Transverse colon (tissue), 4 donors: ENCODE data around the gene FBXL4. TPM values are rescaled to one million over a fixed set of nuclear protein-coding genes. Genes with fewer than 3 reads are reported as not detected.

Source experiments
- DNase-seq: peaks from one replicate; pipeline ENCODE4 v3.0.0-alpha.2; 2019
- H3K27ac ChIP-seq, 4 donors: fragments of 200-600 bp; sonication (generic); 2 replicates each; pipeline ENCODE4 v1.5.1; 2016 to 2018; ENCODE audit warnings: inconsistent platforms in 4 of 4
- H3K27me3 ChIP-seq: fragments of 200-600 bp; sonication (generic); 2 replicates; pipeline ENCODE4 v1.5.1; 2017; ENCODE audit warnings: inconsistent platforms
- H3K36me3 ChIP-seq, 4 donors: fragments of 200-600 bp; sonication (generic); 2 replicates each; pipeline ENCODE4 v1.5.1; 2017 to 2019; ENCODE audit warnings: inconsistent platforms in 4 of 4
- H3K4me1 ChIP-seq, 4 donors: fragments of 200-600 bp; sonication (generic); 2 replicates each; pipeline ENCODE4 v1.5.1; 2017 to 2020; ENCODE audit warnings: inconsistent platforms in 4 of 4
- H3K4me3 ChIP-seq, 4 donors: fragments of 200-600 bp; sonication (generic); 1 replicate in 1 of 4; 2 replicates in 3 of 4; pipeline versions ENCODE4 v1.5.1 to v1.6.1; 2017 to 2019; ENCODE audit warnings: inconsistent platforms in 4 of 4
- H3K9me3 ChIP-seq, 2 donors: fragments of 200-600 bp; sonication (generic); 2 replicates each; pipeline ENCODE4 v1.5.1; 2017 to 2019; ENCODE audit warnings: inconsistent platforms in 2 of 2
- CTCF ChIP-seq, 5 experiments: fragments of 200-600 bp in 3 of 5; fragments of 450-650 bp in 2 of 5; sonication (generic) in 3 of 5; IDR thresholded peaks; 1 replicate in 2 of 5; 2 replicates in 3 of 5; pipeline ENCODE4 v1.5.1; 2016 to 2017; ENCODE audit warnings: antibody characterized with exemption in 5 of 5, inconsistent platforms in 3 of 5, mild to moderate bottlenecking in 2 of 5, moderate library complexity in 1 of 5
- EP300 ChIP-seq: sonication (generic); formaldehyde crosslinking; IDR thresholded peaks from one replicate; pipeline ENCODE4 v1.6.1; 2017; ENCODE audit warnings: antibody characterized with exemption, low read depth
- POLR2A ChIP-seq: fragments of 450-650 bp; IDR thresholded peaks from one replicate; pipeline ENCODE4 v1.6.1; 2016; ENCODE audit warnings: antibody characterized with exemption, mild to moderate bottlenecking, moderate library complexity
- POLR2AphosphoS5 ChIP-seq, 3 donors: sonication (generic); formaldehyde crosslinking; IDR thresholded peaks; one replicate each; pipeline ENCODE4 v1.6.1; 2016; ENCODE audit warnings: antibody characterized with exemption in 3 of 3
- WGBS, 2 donors: methylation state at CpG; one replicate each; pipeline ENCODE4 v1.1.5; 2018; ENCODE audit warnings: low coverage in 1 of 2; 5-methylcytosine and 5-hydroxymethylcytosine counted together
- in situ Hi-C, 4 donors: fragments of 200-750 bp; cut with MboI; loops; one replicate each; pipeline versions ENCODE4 v1.15.0 to v1.15.1; 2017; ENCODE audit warnings: low sequenced_read_pairs in 3 of 4, low pct_ligation_motif_present in 1 of 4, low pct_unique_long_range_greater_than_20kb in 1 of 4
- intact Hi-C: fragments of 100-400 bp; cut with DNase I; formaldehyde crosslinking; loops from one replicate; pipeline ENCODE4 v1.15.1; 2023; ENCODE audit warnings: low total_unique reads
- total RNA-seq, 4 donors: library from RNA; depleted of rRNA; stranded (reverse); fragments of >200 nt; gene quantifications; one replicate each; pipeline ENCODE4 v1.1.0, GENCODE V29; 2016

The FBXL4 gene
- total RNA-seq, 4 donors from 2014 or later: 8.6 to 22.5 (median 13.5) TPM

- no peak overlapping the region for H3K4me3 ChIP-seq
- 75 to 84% methylated on average over 2 to 3 of the region's 3 CpGs for WGBS, 2 donors
- DNase-seq: no peak
- in situ Hi-C loops: no loop called here
- no peak overlapping the region for H3K27ac ChIP-seq
- no peaks in the 10 kb centered on the region for H3K4me1 ChIP-seq
- TF ChIP-seq EP300: no peak
- TF ChIP-seq POLR2A: no peak
- no peak for TF ChIP-seq POLR2AphosphoS5 (IDR thresholded peaks at IDR 0.05)
- TF ChIP-seq CTCF (IDR thresholded peaks at IDR 0.05): no peak
- no peaks in the 10 kb centered on the region for H3K9me3 ChIP-seq
- peaks cover 0 to 5% (median 1%) of the 10 kb centered on the region in 4 donors for H3K36me3 ChIP-seq
- intact Hi-C loops: no loop called here
- no peaks in the 10 kb centered on the region for H3K27me3 ChIP-seq
These were observed 75.9 kb downstream of the FBXL4 start for GRCh38 chr6:98871821-98872220.

GRCh38 chr6:98871057-98871456 lies 76.7 kb downstream of the FBXL4 start:
- no peak overlapping the region for H3K27ac ChIP-seq
- H3K9me3 ChIP-seq: no peaks in the 10 kb centered on the region
- 21 to 41% methylated on average over 3 of the region's 3 CpGs for WGBS, 2 donors
- no peaks in the 10 kb centered on the region for H3K4me1 ChIP-seq
- intact Hi-C loops (no loop called here), in situ Hi-C loops (no loop called here)
- H3K27me3 ChIP-seq: no peaks in the 10 kb centered on the region
- H3K36me3 ChIP-seq: peaks cover 0 to 5% (median 1%) of the 10 kb centered on the region in 4 donors
- no peak overlapping the region for H3K4me3 ChIP-seq
- DNase-seq: no peak
- TF ChIP-seq POLR2A (no peak), CTCF (IDR thresholded peaks at IDR 0.05) (no peak), EP300 (no peak), POLR2AphosphoS5 (IDR thresholded peaks at IDR 0.05) (no peak)

GRCh38 chr6:98864497-98864896 lies 83.2 kb downstream of the FBXL4 start:
- no peak for TF ChIP-seq POLR2A
- Histone ChIP-seq H3K36me3 (no peaks in the 10 kb centered on the region), H3K27ac (no peak overlapping the region), H3K4me3 (no peak overlapping the region), H3K27me3 (no peaks in the 10 kb centered on the region), H3K4me1 (no peaks in the 10 kb centered on the region), H3K9me3 (no peaks in the 10 kb centered on the region)
- DNase-seq: no peak
- intact Hi-C loops: no loop called here
- WGBS, 2 donors: 96 to 98% methylated on average over 4 to 6 of the region's 6 CpGs
- in situ Hi-C loops: no loop called here

- TF ChIP-seq CTCF (IDR thresholded peaks at IDR 0.05): no peak
- TF ChIP-seq POLR2AphosphoS5 (IDR thresholded peaks at IDR 0.05): no peak
- no peak for TF ChIP-seq POLR2A
- no peak for TF ChIP-seq EP300
- H3K27ac ChIP-seq: no peak overlapping the region
- no peaks in the 10 kb centered on the region for H3K36me3 ChIP-seq
- H3K4me3 ChIP-seq: peak overlapping the region in 1 of 4 donors; percentile 11
- peaks cover 73% of the 10 kb centered on the region for H3K27me3 ChIP-seq
- in situ Hi-C loops: no loop called here
- no peak for DNase-seq
- intact Hi-C loops: loop anchor here (10.0 kb wide), 1 partner anchor 1354 kb away; no protein-coding TSS in a partner anchor
- no peaks in the 10 kb centered on the region for H3K9me3 ChIP-seq
- WGBS, 2 donors: 56 to 76% methylated on average over 11 to 18 of the region's 18 CpGs
- peaks cover 5 to 32% (median 19%) of the 10 kb centered on the region in 4 donors for H3K4me1 ChIP-seq
These were observed 99.1 kb downstream of the FBXL4 start for GRCh38 chr6:98848539-98849242.
